ENCODE measurements around the gene STAT6.

STAT6 gene

GRCh38 chr12:57051011-57051410, 60.2 kb downstream of the STAT6 start:
- DNase-seq (ENCODE audit: low read depth, low spot score), result no peak

GRCh38 chr12:57049890-57050289, 61.3 kb downstream of the STAT6 start, which contains the start of gene MYO1A:
Gene MYO1A (minus strand): TSS chr12:57050129. CDS start chr12:57048323, 1,806 bp downstream.
- DNase-seq (ENCODE audit: low read depth, low spot score), result no peak

- DNase-seq (ENCODE audit: low read depth, low spot score), result no peak
These were observed 62.1 kb downstream of the STAT6 start for GRCh38 chr12:57049119-57049446.

GRCh38 chr12:57048423-57049118, 62.6 kb downstream of the STAT6 start:
- no peak for DNase-seq (ENCODE audit: low read depth, low spot score)

- DNase-seq (ENCODE audit: low read depth, low spot score), result no peak
These were observed 63.2 kb downstream of the STAT6 start for GRCh38 chr12:57047981-57048380.

- no peak for DNase-seq (ENCODE audit: low read depth, low spot score)
These were observed 63.9 kb downstream of the STAT6 start for GRCh38 chr12:57046947-57047890.

- no peak for DNase-seq (ENCODE audit: low read depth, low spot score)
These were observed 64.9 kb downstream of the STAT6 start for GRCh38 chr12:57046086-57046791.

Data from brain pericyte (primary cell).